Neural cell (in vitro differentiated cells): Measurements from ENCODE around the gene LHFPL6. TPM values are rescaled to one million over a fixed set of nuclear protein-coding genes. Genes with fewer than 3 reads are reported as not detected.

Experiments
- H2AFZ ChIP-seq: fragments of 200-600, 300-800 bp; sonication (generic), shearing (Covaris generic); 2 replicates; pipeline ENCODE4 v1.6.0; 2014; ENCODE audit warnings: low read depth, mild to moderate bottlenecking, antibody characterized with exemption, low read length, moderate library complexity
- H3F3A ChIP-seq: fragments of 200-600 bp; shearing (Covaris generic); 2 replicates; pipeline ENCODE4 v1.6.1; 2016; ENCODE audit warnings: mild to moderate bottlenecking, moderate library complexity, mixed read lengths, antibody characterized with exemption, low read length; ENCODE audit not compliant: insufficient read depth, poor library complexity, severe bottlenecking
- H3K27ac ChIP-seq: fragments of 200-600, 300-800 bp; sonication (generic), shearing (Covaris generic); 2 replicates; pipeline ENCODE4 v1.5.1; 2014; ENCODE audit warnings: mild to moderate bottlenecking, low read length, moderate library complexity
- H3K27me3 ChIP-seq: fragments of 300-800, 200-600 bp; sonication (generic), shearing (Covaris generic); 2 replicates; pipeline ENCODE4 v1.6.0; 2014; ENCODE audit warnings: mild to moderate bottlenecking, low read depth, low read length, moderate library complexity; ENCODE audit not compliant: insufficient read depth
- H3K36me3 ChIP-seq: fragments of 300-800, 200-600 bp; sonication (generic), shearing (Covaris generic); 2 replicates; pipeline ENCODE4 v1.5.1; 2014; ENCODE audit warnings: mild to moderate bottlenecking, antibody characterized with exemption, low read length, moderate library complexity; ENCODE audit not compliant: insufficient read depth
- H3K4me2 ChIP-seq: fragments of 300-800, 200-600 bp; sonication (generic), shearing (Covaris generic); 2 replicates; pipeline ENCODE4 v1.6.0; 2014; ENCODE audit warnings: mild to moderate bottlenecking, low read length
- H3K4me3 ChIP-seq: fragments of 300-800, 200-600 bp; sonication (generic), shearing (Covaris generic); 2 replicates; pipeline ENCODE4 v1.5.1; 2014; ENCODE audit warnings: mild to moderate bottlenecking, low read length, moderate library complexity
- H3K79me2 ChIP-seq: fragments of 200-600 bp; shearing (Covaris generic); replicated peaks from 2 replicates; pipeline ENCODE4 v1.6.0; 2014; ENCODE audit warnings: mild to moderate bottlenecking, low read length, moderate library complexity; ENCODE audit not compliant: insufficient read depth
- H3K9ac ChIP-seq: fragments of 300-800, 200-600 bp; sonication (generic), shearing (Covaris generic); 2 replicates; pipeline ENCODE4 v1.6.1; 2016; ENCODE audit warnings: mild to moderate bottlenecking, low read length, mixed read lengths
- H3K9me2 ChIP-seq: fragments of 200-600 bp; shearing (Covaris generic); 2 replicates; pipeline ENCODE4 v1.6.1; 2016; ENCODE audit warnings: mild to moderate bottlenecking, low read length, mixed read lengths; ENCODE audit not compliant: insufficient read depth
- H3K9me3 ChIP-seq: fragments of 200-600, 300-800 bp; sonication (generic), shearing (Covaris generic); 2 replicates; pipeline ENCODE4 v1.6.1; 2016; ENCODE audit warnings: mild to moderate bottlenecking, mixed run types, low read length, moderate library complexity, mixed read lengths
- H4K20me1 ChIP-seq: fragments of 200-600 bp; shearing (Covaris generic); 2 replicates; pipeline ENCODE4 v1.6.1; 2016; ENCODE audit warnings: mild to moderate bottlenecking, mixed run types; ENCODE audit not compliant: insufficient read depth
- EP300 ChIP-seq: fragments of 450-650 bp; conservative IDR thresholded peaks from 2 replicates; pipeline ENCODE4 v1.6.1; 2014; ENCODE audit warnings: antibody characterized with exemption, mild to moderate bottlenecking, moderate library complexity; ENCODE audit not compliant: poor library complexity, severe bottlenecking
- EZH2 ChIP-seq: fragments of 200-600, 300-800 bp; shearing (Covaris generic), sonication (generic); IDR thresholded peaks from 2 replicates; pipeline ENCODE4 v1.6.1; 2014; ENCODE audit warnings: antibody characterized with exemption, low read length, borderline replicate concordance, mild to moderate bottlenecking; ENCODE audit not compliant: insufficient read depth, poor library complexity, severe bottlenecking
- MXI1 ChIP-seq: fragments of 450-650 bp; conservative IDR thresholded peaks from 2 replicates; pipeline ENCODE4 v1.6.1; 2014; ENCODE audit warnings: antibody characterized with exemption, mild to moderate bottlenecking; ENCODE audit not compliant: poor library complexity, severe bottlenecking
- POLR2AphosphoS5 ChIP-seq: IDR thresholded peaks from 2 replicates; pipeline ENCODE4 v1.6.1; 2012
- RAD21 ChIP-seq: fragments of 450-650 bp; conservative IDR thresholded peaks from 2 replicates; pipeline ENCODE4 v1.6.1; 2014; ENCODE audit warnings: antibody characterized with exemption, mild to moderate bottlenecking, moderate library complexity
- SMC3 ChIP-seq: fragments of 450-650 bp; conservative IDR thresholded peaks from 2 replicates; pipeline ENCODE4 v1.6.1; 2014; ENCODE audit warnings: antibody characterized with exemption, mild to moderate bottlenecking, moderate library complexity; ENCODE audit not compliant: poor library complexity
- TAF1 ChIP-seq: IDR thresholded peaks from 2 replicates; pipeline ENCODE4 v1.6.1; 2012; ENCODE audit warnings: low read depth
- polyA plus RNA-seq: library from polyadenylated mRNA; depleted of rRNA; stranded (reverse); fragments of >200 nt; gene quantifications from 2 replicates; pipeline ENCODE4 v1.2.3, GENCODE V29; 2014
- TF ChIP-seq, protein P1 (sequence below): IDR thresholded peaks from 2 replicates; pipeline ENCODE4 v1.6.1; 2012; ENCODE audit warnings: borderline replicate concordance
- TF ChIP-seq, protein P2 (sequence below): fragments of 450-650 bp; IDR thresholded peaks from 2 replicates; pipeline ENCODE4 v1.5.1; 2014; ENCODE audit warnings: antibody characterized with exemption, mild to moderate bottlenecking, moderate library complexity; ENCODE audit not compliant: poor library complexity, severe bottlenecking

Gene LHFPL6
- polyA plus RNA-seq, 1 donor from 2014 or later: 36.3 TPM

GRCh38 chr13:39462428-39462827 lies 140.6 kb downstream of the LHFPL6 start:
- TF ChIP-seq, protein P1, sequence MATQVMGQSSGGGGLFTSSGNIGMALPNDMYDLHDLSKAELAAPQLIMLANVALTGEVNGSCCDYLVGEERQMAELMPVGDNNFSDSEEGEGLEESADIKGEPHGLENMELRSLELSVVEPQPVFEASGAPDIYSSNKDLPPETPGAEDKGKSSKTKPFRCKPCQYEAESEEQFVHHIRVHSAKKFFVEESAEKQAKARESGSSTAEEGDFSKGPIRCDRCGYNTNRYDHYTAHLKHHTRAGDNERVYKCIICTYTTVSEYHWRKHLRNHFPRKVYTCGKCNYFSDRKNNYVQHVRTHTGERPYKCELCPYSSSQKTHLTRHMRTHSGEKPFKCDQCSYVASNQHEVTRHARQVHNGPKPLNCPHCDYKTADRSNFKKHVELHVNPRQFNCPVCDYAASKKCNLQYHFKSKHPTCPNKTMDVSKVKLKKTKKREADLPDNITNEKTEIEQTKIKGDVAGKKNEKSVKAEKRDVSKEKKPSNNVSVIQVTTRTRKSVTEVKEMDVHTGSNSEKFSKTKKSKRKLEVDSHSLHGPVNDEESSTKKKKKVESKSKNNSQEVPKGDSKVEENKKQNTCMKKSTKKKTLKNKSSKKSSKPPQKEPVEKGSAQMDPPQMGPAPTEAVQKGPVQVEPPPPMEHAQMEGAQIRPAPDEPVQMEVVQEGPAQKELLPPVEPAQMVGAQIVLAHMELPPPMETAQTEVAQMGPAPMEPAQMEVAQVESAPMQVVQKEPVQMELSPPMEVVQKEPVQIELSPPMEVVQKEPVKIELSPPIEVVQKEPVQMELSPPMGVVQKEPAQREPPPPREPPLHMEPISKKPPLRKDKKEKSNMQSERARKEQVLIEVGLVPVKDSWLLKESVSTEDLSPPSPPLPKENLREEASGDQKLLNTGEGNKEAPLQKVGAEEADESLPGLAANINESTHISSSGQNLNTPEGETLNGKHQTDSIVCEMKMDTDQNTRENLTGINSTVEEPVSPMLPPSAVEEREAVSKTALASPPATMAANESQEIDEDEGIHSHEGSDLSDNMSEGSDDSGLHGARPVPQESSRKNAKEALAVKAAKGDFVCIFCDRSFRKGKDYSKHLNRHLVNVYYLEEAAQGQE: no peak
- no peak for TF ChIP-seq EZH2
- TF ChIP-seq RAD21: no peak
- TF ChIP-seq, protein P2, sequence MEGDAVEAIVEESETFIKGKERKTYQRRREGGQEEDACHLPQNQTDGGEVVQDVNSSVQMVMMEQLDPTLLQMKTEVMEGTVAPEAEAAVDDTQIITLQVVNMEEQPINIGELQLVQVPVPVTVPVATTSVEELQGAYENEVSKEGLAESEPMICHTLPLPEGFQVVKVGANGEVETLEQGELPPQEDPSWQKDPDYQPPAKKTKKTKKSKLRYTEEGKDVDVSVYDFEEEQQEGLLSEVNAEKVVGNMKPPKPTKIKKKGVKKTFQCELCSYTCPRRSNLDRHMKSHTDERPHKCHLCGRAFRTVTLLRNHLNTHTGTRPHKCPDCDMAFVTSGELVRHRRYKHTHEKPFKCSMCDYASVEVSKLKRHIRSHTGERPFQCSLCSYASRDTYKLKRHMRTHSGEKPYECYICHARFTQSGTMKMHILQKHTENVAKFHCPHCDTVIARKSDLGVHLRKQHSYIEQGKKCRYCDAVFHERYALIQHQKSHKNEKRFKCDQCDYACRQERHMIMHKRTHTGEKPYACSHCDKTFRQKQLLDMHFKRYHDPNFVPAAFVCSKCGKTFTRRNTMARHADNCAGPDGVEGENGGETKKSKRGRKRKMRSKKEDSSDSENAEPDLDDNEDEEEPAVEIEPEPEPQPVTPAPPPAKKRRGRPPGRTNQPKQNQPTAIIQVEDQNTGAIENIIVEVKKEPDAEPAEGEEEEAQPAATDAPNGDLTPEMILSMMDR: no peak
- TF ChIP-seq POLR2AphosphoS5: no peak
- TF ChIP-seq SMC3: no peak
- no peak for TF ChIP-seq TAF1
- no peak for TF ChIP-seq EP300
- TF ChIP-seq MXI1: no peak
- no peaks in the 10 kb centered on the region for H3K9me3 ChIP-seq
- no peaks in the 10 kb centered on the region for H4K20me1 ChIP-seq
- no peak overlapping the region for H3K4me2 ChIP-seq
- H3K9me2 ChIP-seq: no peaks in the 10 kb centered on the region
- no peaks in the 10 kb centered on the region for H3F3A ChIP-seq
- no peaks in the 10 kb centered on the region for H3K36me3 ChIP-seq
- no peaks in the 10 kb centered on the region for H3K79me2 ChIP-seq
- H3K4me3 ChIP-seq: no peak overlapping the region
- no peak overlapping the region for H3K9ac ChIP-seq
- H2AFZ ChIP-seq: no peak overlapping the region
- no peak overlapping the region for H3K27ac ChIP-seq
- H3K27me3 ChIP-seq: no peaks in the 10 kb centered on the region

DNA sequence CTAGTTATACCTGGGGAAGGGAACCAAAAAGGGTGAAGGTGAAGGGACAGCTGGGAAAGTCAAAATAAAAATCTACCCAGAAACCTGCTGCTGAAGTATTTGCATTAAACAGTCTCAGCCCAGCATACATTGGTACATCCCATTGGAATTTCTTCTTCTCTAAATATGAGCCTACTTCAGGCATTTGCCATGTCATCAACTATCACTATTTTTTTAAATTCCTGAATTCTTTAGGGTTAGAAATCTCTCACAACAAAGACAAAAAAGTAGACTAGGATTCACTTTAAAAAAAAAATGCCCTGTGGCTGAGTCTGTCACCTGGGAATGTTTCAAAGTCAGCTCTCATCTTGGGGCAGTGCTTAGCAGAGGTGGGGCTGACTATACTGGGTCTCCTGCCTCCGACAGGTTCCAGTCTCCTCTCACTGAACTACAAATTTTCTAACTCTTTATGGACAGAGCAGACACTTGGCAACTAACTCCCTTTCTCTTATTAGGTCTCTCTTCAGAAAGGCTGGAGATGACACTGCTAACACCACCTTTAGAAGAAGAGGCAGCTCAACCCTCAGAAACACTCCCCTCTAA lies 141.2 kb downstream of the LHFPL6 start:
- TF ChIP-seq TAF1 (no peak), EP300 (no peak), EZH2 (no peak)
- no peaks in the 10 kb centered on the region for H3K9me3 ChIP-seq
- no peaks in the 10 kb centered on the region for H3K9me2 ChIP-seq
- H3K9ac ChIP-seq: no peak overlapping the region
- H3K4me2 ChIP-seq: no peak overlapping the region
- H3K79me2 ChIP-seq: no peaks in the 10 kb centered on the region
- H3K27me3 ChIP-seq: no peaks in the 10 kb centered on the region
- H3K36me3 ChIP-seq: no peaks in the 10 kb centered on the region
- no peak overlapping the region for H2AFZ ChIP-seq
- H3K27ac ChIP-seq: no peak overlapping the region
- H3K4me3 ChIP-seq: no peak overlapping the region
- no peaks in the 10 kb centered on the region for H3F3A ChIP-seq
- no peaks in the 10 kb centered on the region for H4K20me1 ChIP-seq
